ENCODE results near the gene ATP8B1. TPM values are rescaled to one million over a fixed set of nuclear protein-coding genes. Genes with fewer than 3 reads are reported as not detected.

ATP8B1 gene
- total RNA-seq, 1 experiment from 2014 or later: 24.8 TPM

GRCh38 chr18:57660961-57661360 is 142.2 kb downstream of the ATP8B1 start:
- Histone ChIP-seq H3K4me1 (ENCODE audit: insufficient read depth, low read length) (no peaks in the 10 kb centered on the region), H4K20me1 (ENCODE audit: low read length) (no peaks in the 10 kb centered on the region), H3K36me3 (ENCODE audit: low read depth, low read length) (peaks cover 10% of the 10 kb centered on the region), H3K79me2 (ENCODE audit: low read length) (no peaks in the 10 kb centered on the region), H3K9ac (ENCODE audit: low read length) (no peak overlapping the region), H3K9me2 (replicated peaks; ENCODE audit: low read length) (no peaks in the 10 kb centered on the region), H3K4me3 (ENCODE audit: low read length) (no peak overlapping the region), H3F3A (ENCODE audit: low read length, unreplicated experiment) (no peaks in the 10 kb centered on the region), H3K9me3 (ENCODE audit: low read length) (no peaks in the 10 kb centered on the region), H3K4me2 (ENCODE audit: low read length) (no peak overlapping the region), H2AFZ (ENCODE audit: low read length) (no peak overlapping the region), H3K27me3 (ENCODE audit: low read length) (no peaks in the 10 kb centered on the region), H3K27ac (ENCODE audit: low read length) (no peak overlapping the region)
- no peak for DNase-seq
- no TSS peak for BruUV-seq (replicated peaks)
- TF ChIP-seq CTCF (conservative IDR thresholded peaks at IDR 0.05; ENCODE audit: low read depth, low read length) (no peak), EZH2 (IDR thresholded peaks at IDR 0.05; ENCODE audit: low read length, unreplicated experiment) (no peak), EZH2phosphoT487 (IDR thresholded peaks at IDR 0.05; ENCODE audit: borderline replicate concordance, low read length) (no peak)
- intact Hi-C loops (cut with micrococcal nuclease): no loop called here
- ATAC-seq: no peak
- ChIA-PET POLR2A (ENCODE audit: unreplicated experiment) (no interaction called here), CTCF (no interaction called here)

GRCh38 chr18:57659460-57660102 is 143.5 kb downstream of the ATP8B1 start:
- BruUV-seq (replicated peaks): no TSS peak
- Histone ChIP-seq H3K79me2 (ENCODE audit: low read length) (no peaks in the 10 kb centered on the region), H3K36me3 (ENCODE audit: low read depth, low read length) (peaks cover 21% of the 10 kb centered on the region), H3K27me3 (ENCODE audit: low read length) (no peaks in the 10 kb centered on the region), H3F3A (ENCODE audit: low read length, unreplicated experiment) (no peaks in the 10 kb centered on the region), H3K9me3 (ENCODE audit: low read length) (no peaks in the 10 kb centered on the region), H3K4me3 (ENCODE audit: low read length) (no peak overlapping the region), H4K20me1 (ENCODE audit: low read length) (no peaks in the 10 kb centered on the region), H3K9ac (ENCODE audit: low read length) (no peak overlapping the region), H3K4me2 (ENCODE audit: low read length) (no peak overlapping the region), H3K9me2 (replicated peaks; ENCODE audit: low read length) (no peaks in the 10 kb centered on the region), H3K27ac (ENCODE audit: low read length) (no peak overlapping the region), H2AFZ (ENCODE audit: low read length) (no peak overlapping the region), H3K4me1 (ENCODE audit: insufficient read depth, low read length) (no peaks in the 10 kb centered on the region)
- DNase-seq: no peak
- TF ChIP-seq EZH2phosphoT487 (IDR thresholded peaks at IDR 0.05; ENCODE audit: borderline replicate concordance, low read length) (no peak), EZH2 (IDR thresholded peaks at IDR 0.05; ENCODE audit: low read length, unreplicated experiment) (no peak), CTCF (conservative IDR thresholded peaks at IDR 0.05; ENCODE audit: low read depth, low read length) (no peak)
- no peak for ATAC-seq
- POLR2A ChIA-PET (ENCODE audit: unreplicated experiment): no interaction called here
- CTCF ChIA-PET: no interaction called here
- intact Hi-C loops (cut with micrococcal nuclease): no loop called here

GRCh38 chr18:57657542-57657941 is 145.6 kb downstream of the ATP8B1 start:
- Histone ChIP-seq H2AFZ (ENCODE audit: low read length) (no peak overlapping the region), H3K27ac (ENCODE audit: low read length) (no peak overlapping the region), H3K4me2 (ENCODE audit: low read length) (no peak overlapping the region), H3F3A (ENCODE audit: low read length, unreplicated experiment) (no peaks in the 10 kb centered on the region), H3K9me3 (ENCODE audit: low read length) (no peaks in the 10 kb centered on the region), H3K4me1 (ENCODE audit: insufficient read depth, low read length) (no peaks in the 10 kb centered on the region), H3K9me2 (replicated peaks; ENCODE audit: low read length) (no peaks in the 10 kb centered on the region), H4K20me1 (ENCODE audit: low read length) (no peaks in the 10 kb centered on the region), H3K79me2 (ENCODE audit: low read length) (no peaks in the 10 kb centered on the region), H3K4me3 (ENCODE audit: low read length) (no peak overlapping the region), H3K9ac (ENCODE audit: low read length) (no peak overlapping the region), H3K27me3 (ENCODE audit: low read length) (no peaks in the 10 kb centered on the region), H3K36me3 (ENCODE audit: low read depth, low read length) (peaks cover 21% of the 10 kb centered on the region)
- intact Hi-C loops (cut with micrococcal nuclease): no loop called here
- ATAC-seq (no peak), DNase-seq (no peak)
- ChIA-PET POLR2A (ENCODE audit: unreplicated experiment) (no interaction called here), CTCF (no interaction called here)
- TF ChIP-seq CTCF (conservative IDR thresholded peaks at IDR 0.05; ENCODE audit: low read depth, low read length): no peak
- TF ChIP-seq EZH2 (IDR thresholded peaks at IDR 0.05; ENCODE audit: low read length, unreplicated experiment): no peak
- TF ChIP-seq EZH2phosphoT487 (IDR thresholded peaks at IDR 0.05; ENCODE audit: borderline replicate concordance, low read length): no peak
- BruUV-seq (replicated peaks): no TSS peak
